ENCODE data around the gene PARP3.

Gene PARP3

GRCh38 chr3:51954713-51955112 lies 12.6 kb downstream of the PARP3 start:
- Mint-ChIP-seq H3K9me3 (no peaks in the 10 kb centered on the region), H3K4me3 (peak overlapping the region; percentile 38), H3K36me3 (ENCODE audit: low read depth) (peaks cover 6% of the 10 kb centered on the region), H3K27ac (no peak overlapping the region), H3K27me3 (ENCODE audit: low read depth, poor library complexity) (peaks cover 5% of the 10 kb centered on the region), H3K4me1 (peaks cover 24% of the 10 kb centered on the region)
- DNase-seq = no peak
- no peak for TF ChIP-seq CTCF (IDR thresholded peaks at IDR 0.05)

GRCh38 chr3:51955175-51955892 lies 13.2 kb downstream of the PARP3 start, which contains the start of gene GPR62:
GPR62 (plus strand) TSS chr3:51955381; CDS start chr3:51955653, 272 bp downstream.
- peaks cover 5% of the 10 kb centered on the region for H3K27me3 Mint-ChIP-seq (ENCODE audit: low read depth, poor library complexity)
- H3K36me3 Mint-ChIP-seq (ENCODE audit: low read depth) = peaks cover 10% of the 10 kb centered on the region
- H3K4me1 Mint-ChIP-seq = peaks cover 24% of the 10 kb centered on the region
- H3K27ac Mint-ChIP-seq = no peak within 1 kb of the TSS
- H3K4me3 Mint-ChIP-seq = peak within 1 kb of the TSS; percentile 38
- no peaks in the 10 kb centered on the region for H3K9me3 Mint-ChIP-seq
- no peak for TF ChIP-seq CTCF (IDR thresholded peaks at IDR 0.05)
- no peak for DNase-seq

GRCh38 chr3:51955893-51956770 lies 14.0 kb downstream of the PARP3 start:
- Mint-ChIP-seq H3K9me3 (no peaks in the 10 kb centered on the region), H3K4me3 (no peak overlapping the region), H3K36me3 (ENCODE audit: low read depth) (peaks cover 17% of the 10 kb centered on the region), H3K4me1 (peaks cover 26% of the 10 kb centered on the region), H3K27ac (no peak overlapping the region), H3K27me3 (ENCODE audit: low read depth, poor library complexity) (peaks cover 5% of the 10 kb centered on the region)
- peak; percentile 65 for DNase-seq
- peak; percentile 62 for TF ChIP-seq CTCF (IDR thresholded peaks at IDR 0.05)

- TF ChIP-seq CTCF (IDR thresholded peaks at IDR 0.05) = no peak
- Mint-ChIP-seq H3K4me1 (peaks cover 34% of the 10 kb centered on the region), H3K27ac (no peak overlapping the region), H3K9me3 (no peaks in the 10 kb centered on the region), H3K27me3 (ENCODE audit: low read depth, poor library complexity) (peaks cover 5% of the 10 kb centered on the region), H3K4me3 (no peak overlapping the region), H3K36me3 (ENCODE audit: low read depth) (peaks cover 27% of the 10 kb centered on the region)
- DNase-seq = no peak
Measured at GRCh38 chr3:51957520-51958205, 15.5 kb downstream of the PARP3 start.

GRCh38 chr3:51958603-51959521 lies 16.7 kb downstream of the PARP3 start:
- Mint-ChIP-seq H3K9me3 (no peaks in the 10 kb centered on the region), H3K27ac (no peak overlapping the region), H3K4me3 (no peak overlapping the region), H3K36me3 (ENCODE audit: low read depth) (peaks cover 27% of the 10 kb centered on the region), H3K27me3 (ENCODE audit: low read depth, poor library complexity) (peaks cover 5% of the 10 kb centered on the region), H3K4me1 (peaks cover 33% of the 10 kb centered on the region)
- TF ChIP-seq CTCF (IDR thresholded peaks at IDR 0.05) = no peak
- DNase-seq = no peak
